ENCODE measurements around the gene FJX1.
"Not testable (repeated sequence)": the region's sequence is repeated elsewhere in the genome, so short reads cannot be mapped to it uniquely, and the experiment has no call there.

FJX1 gene

DNA sequence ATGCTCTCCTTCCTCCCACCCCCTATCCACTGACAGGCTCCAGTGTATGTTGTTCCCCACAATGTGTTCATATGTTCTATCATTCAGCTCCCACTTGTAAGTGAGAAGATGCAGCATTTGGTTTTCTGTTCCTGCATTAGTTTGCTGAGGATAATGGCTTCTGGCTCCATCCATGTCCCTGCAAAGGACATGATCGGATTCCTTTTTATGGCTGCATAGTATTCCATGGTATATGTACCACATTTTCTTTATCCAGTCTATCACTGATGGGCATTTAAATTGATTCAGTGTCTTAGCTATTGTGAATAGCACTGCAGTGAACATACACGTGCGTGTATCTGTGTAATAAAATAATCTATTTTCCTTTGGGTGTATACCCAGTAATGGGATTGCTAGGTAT is 50.1 kb downstream of the FJX1 start:
- DNase-seq (ENCODE audit: low spot score), result not testable (repeated sequence)
